ENCODE measurements around the gene NACC2. TPM values are rescaled to one million over a fixed set of nuclear protein-coding genes. Genes with fewer than 3 reads are reported as not detected.

The NACC2 gene
- total and polyA plus RNA-seq, 2 donors (not counting 1 experiment from before 2014, with no cell fraction given) = 0.34 to 1.9 TPM

- Histone ChIP-seq H2AFZ (ENCODE audit: insufficient read depth, low read depth, low read length, poor library complexity, severe bottlenecking) (no peak overlapping the region), H3K27ac (ENCODE audit: low read length in 2 of 2) (no peak overlapping the region), H3K4me3 (ENCODE audit: control extremely low read depth in 1 of 5, extremely low read depth in 1 of 5, insufficient read depth in 1 of 5, low read depth in 2 of 5, low read length in 4 of 5) (no peak overlapping the region), H3K4me1 (ENCODE audit: control insufficient read depth in 2 of 2, insufficient read depth in 2 of 2, low read length in 2 of 2) (no peaks in the 10 kb centered on the region), H3K9ac (ENCODE audit: low read length) (no peak overlapping the region), H3K79me2 (ENCODE audit: control insufficient read depth, insufficient read depth, low read length) (no peaks in the 10 kb centered on the region), H3K36me3 (replicated peaks in 1 of 2; ENCODE audit: control extremely low read depth in 1 of 2, control insufficient read depth in 1 of 2, extremely low read depth in 1 of 2, insufficient read depth in 2 of 2, low read length in 1 of 2) (no peaks in the 10 kb centered on the region), H4K20me1 (ENCODE audit: control insufficient read depth, insufficient read depth, low read length, poor library complexity, severe bottlenecking) (no peaks in the 10 kb centered on the region), H3K27me3 (replicated peaks in 1 of 4; ENCODE audit: control extremely low read depth in 1 of 4, control insufficient read depth in 3 of 4, insufficient read depth in 4 of 4, low read length in 3 of 4) (no peaks in the 10 kb centered on the region), H3K9me3 (ENCODE audit: control extremely low read depth in 1 of 3, control insufficient read depth in 2 of 3, insufficient read depth in 1 of 3, low read length in 2 of 3) (peaks cover 0 to 27% (median 12%) of the 10 kb centered on the region in 3 donors), H3K4me2 (replicated peaks; ENCODE audit: low read depth, low read length, poor library complexity, severe bottlenecking) (no peak overlapping the region)
- TF ChIP-seq CTCF (IDR thresholded peaks at IDR 0.05) (no peak), EZH2 (IDR thresholded peaks at IDR 0.05; ENCODE audit: borderline replicate concordance, insufficient read depth, low read depth, low read length, poor library complexity, severe bottlenecking) (no peak)
- intact Hi-C loops (cut with micrococcal nuclease) = no loop called here
- H3K4me1 Mint-ChIP-seq = no peaks in the 10 kb centered on the region
- H3K4me3 Mint-ChIP-seq = no peak overlapping the region
- ATAC-seq (ENCODE audit: low read depth) = no peak
- WGBS (ENCODE audit: insufficient coverage) = 91% methylated on average over 4 of the region's 8 CpGs
- H3K27me3 Mint-ChIP-seq = peaks cover 7% of the 10 kb centered on the region
- DNase-seq = no peak
- no peak overlapping the region for H3K27ac Mint-ChIP-seq
- no peaks in the 10 kb centered on the region for H3K9me3 Mint-ChIP-seq (ENCODE audit: insufficient read depth)
- ChIA-PET CTCF (no interaction called here), POLR2A (interaction anchor here (0.6 kb wide), 1 partner anchor 454 kb away, joined by 5 read pairs; no protein-coding TSS in a partner anchor)
These were observed 68.7 kb downstream of the NACC2 start for GRCh38 chr9:136026266-136026942.

GRCh38 chr9:136025481-136025880 is 69.6 kb downstream of the NACC2 start:
- ATAC-seq (ENCODE audit: low read depth) (no peak), DNase-seq (no peak)
- no peaks in the 10 kb centered on the region for H3K4me1 ChIP-seq (ENCODE audit: control insufficient read depth in 2 of 2, insufficient read depth in 2 of 2, low read length in 2 of 2)
- Mint-ChIP-seq H3K27ac (no peak overlapping the region), H3K27me3 (peaks cover 11% of the 10 kb centered on the region), H3K4me1 (no peaks in the 10 kb centered on the region), H3K4me3 (no peak overlapping the region), H3K9me3 (ENCODE audit: insufficient read depth) (no peaks in the 10 kb centered on the region)
- no peak for TF ChIP-seq CTCF (IDR thresholded peaks at IDR 0.05)
- no peak for TF ChIP-seq EZH2 (IDR thresholded peaks at IDR 0.05; ENCODE audit: borderline replicate concordance, insufficient read depth, low read depth, low read length, poor library complexity, severe bottlenecking)
- no peak overlapping the region for H3K27ac ChIP-seq (ENCODE audit: low read length in 2 of 2)
- H3K4me3 ChIP-seq (ENCODE audit: control extremely low read depth in 1 of 5, extremely low read depth in 1 of 5, insufficient read depth in 1 of 5, low read depth in 2 of 5, low read length in 4 of 5) = no peak overlapping the region
- H4K20me1 ChIP-seq (ENCODE audit: control insufficient read depth, insufficient read depth, low read length, poor library complexity, severe bottlenecking) = no peaks in the 10 kb centered on the region
- WGBS (ENCODE audit: insufficient coverage) = 92% methylated on average over 2 of the region's 10 CpGs
- H3K36me3 ChIP-seq (replicated peaks in 1 of 2; ENCODE audit: control extremely low read depth in 1 of 2, control insufficient read depth in 1 of 2, extremely low read depth in 1 of 2, insufficient read depth in 2 of 2, low read length in 1 of 2) = no peaks in the 10 kb centered on the region
- H3K4me2 ChIP-seq (replicated peaks; ENCODE audit: low read depth, low read length, poor library complexity, severe bottlenecking) = no peak overlapping the region
- ChIA-PET CTCF (no interaction called here), POLR2A (no interaction called here)
- no peaks in the 10 kb centered on the region for H3K27me3 ChIP-seq (replicated peaks in 1 of 4; ENCODE audit: control extremely low read depth in 1 of 4, control insufficient read depth in 3 of 4, insufficient read depth in 4 of 4, low read length in 3 of 4)
- H3K9ac ChIP-seq (ENCODE audit: low read length) = no peak overlapping the region
- no peaks in the 10 kb centered on the region for H3K79me2 ChIP-seq (ENCODE audit: control insufficient read depth, insufficient read depth, low read length)
- H2AFZ ChIP-seq (ENCODE audit: insufficient read depth, low read depth, low read length, poor library complexity, severe bottlenecking) = no peak overlapping the region
- intact Hi-C loops (cut with micrococcal nuclease) = no loop called here
- H3K9me3 ChIP-seq (ENCODE audit: control extremely low read depth in 1 of 3, control insufficient read depth in 2 of 3, insufficient read depth in 1 of 3, low read length in 2 of 3) = peaks cover 0 to 27% (median 12%) of the 10 kb centered on the region in 3 donors
